HG03066 (cell line): ENCODE measurements around the gene XCL2.
"Not testable (repeated sequence)": the region's sequence is repeated elsewhere in the genome, so short reads cannot be mapped to it uniquely, and the experiment has no call there.

ENCODE experiments used
- ATAC-seq: cut with Tn5 transposase; IDR thresholded peaks from one replicate; pipeline ENCODE4 v1.9.1; 2021; ENCODE audit warnings: low read depth; ENCODE audit not compliant: unreplicated experiment

XCL2 gene

GRCh38 chr1:168543840-168544498 is at the start of gene XCL2:
TSS of gene XCL2 (minus strand) at chr1:168543997. CDS start at chr1:168543964, 33 bp downstream.
- ATAC-seq, result not testable (repeated sequence)

- no peak for ATAC-seq
These were observed 47.9 kb upstream of the XCL2 start for GRCh38 chr1:168591641-168592250.

- no peak for ATAC-seq
These were observed 47.3 kb upstream of the XCL2 start for GRCh38 chr1:168591066-168591465.

GRCh38 chr1:168589167-168589566 is 45.4 kb upstream of the XCL2 start:
- no peak for ATAC-seq

GRCh38 chr1:168585937-168586336 is 42.1 kb upstream of the XCL2 start:
- no peak for ATAC-seq

GRCh38 chr1:168585191-168585590 is 41.4 kb upstream of the XCL2 start:
- no peak for ATAC-seq

- no peak for ATAC-seq
These were observed 39.8 kb upstream of the XCL2 start for GRCh38 chr1:168583571-168583970.

- ATAC-seq, result no peak
These were observed 39.0 kb upstream of the XCL2 start for GRCh38 chr1:168582688-168583336.

GRCh38 chr1:168581817-168582572 is 38.2 kb upstream of the XCL2 start:
- no peak for ATAC-seq

GRCh38 chr1:168580991-168581390 is 37.2 kb upstream of the XCL2 start:
- not testable (repeated sequence) for ATAC-seq

GRCh38 chr1:168580290-168580689 is 36.5 kb upstream of the XCL2 start:
- ATAC-seq, result not testable (repeated sequence)

- not testable (repeated sequence) for ATAC-seq
These were observed 34.9 kb upstream of the XCL2 start for GRCh38 chr1:168578531-168579185.

GRCh38 chr1:168576245-168576688 is 32.5 kb upstream of the XCL2 start, which contains the start of gene XCL1:
TSS of gene XCL1 (plus strand) at chr1:168576605. CDS start at chr1:168576638, 33 bp downstream.
- not testable (repeated sequence) for ATAC-seq

- ATAC-seq, result not testable (repeated sequence)
These were observed 30.4 kb upstream of the XCL2 start for GRCh38 chr1:168574234-168574633.

GRCh38 chr1:168572633-168573032 is 28.8 kb upstream of the XCL2 start:
- ATAC-seq, result no peak

- no peak for ATAC-seq
These were observed 26.9 kb upstream of the XCL2 start for GRCh38 chr1:168570652-168571051.

- ATAC-seq, result no peak
These were observed 24.5 kb upstream of the XCL2 start for GRCh38 chr1:168568346-168568745.

GRCh38 chr1:168567568-168567967 is 23.8 kb upstream of the XCL2 start:
- ATAC-seq, result no peak

GRCh38 chr1:168567007-168567406 is 23.2 kb upstream of the XCL2 start:
- no peak for ATAC-seq

- no peak for ATAC-seq
These were observed 22.0 kb upstream of the XCL2 start for GRCh38 chr1:168565825-168566224.
